Jurkat, Clone E6-1 (cell line): ENCODE results near the gene PTBP3.
"Not testable (repeated sequence)": the region's sequence is repeated elsewhere in the genome, so short reads cannot be mapped to it uniquely, and the experiment has no call there.

ENCODE experiments used
- DNase-seq: peaks from one replicate; pipeline ENCODE4 v3.0.0-alpha.2; 2011; ENCODE audit warnings: low read depth, low spot score
- H3K4me3 ChIP-seq: 2 replicates; pipeline ENCODE4 v1.5.1; 2011; ENCODE audit warnings: mild to moderate bottlenecking, low read length, control low read depth, moderate library complexity

PTBP3 gene

GRCh38 chr9:112283582-112284253 is 49.7 kb downstream of the PTBP3 start:
- DNase-seq: no peak
- no peak overlapping the region for H3K4me3 ChIP-seq

GRCh38 chr9:112282841-112283240 is 50.6 kb downstream of the PTBP3 start:
- not testable (repeated sequence) for DNase-seq, H3K4me3 ChIP-seq

GRCh38 chr9:112280904-112281303 is 52.5 kb downstream of the PTBP3 start:
- DNase-seq: no peak

GRCh38 chr9:112279501-112279900 is 53.9 kb downstream of the PTBP3 start:
- H3K4me3 ChIP-seq: no peak overlapping the region
- DNase-seq: no peak

More at GRCh38 chr9:112280904-112281303, 52.5 kb downstream of the PTBP3 start:
- H3K4me3 ChIP-seq: no peak overlapping the region

- DNase-seq: no peak
- no peak overlapping the region for H3K4me3 ChIP-seq
Measured at GRCh38 chr9:112278152-112278551, 55.3 kb downstream of the PTBP3 start.

GRCh38 chr9:112274600-112274999 is 58.8 kb downstream of the PTBP3 start:
- no peak for DNase-seq

GRCh38 chr9:112273876-112274275 is 59.5 kb downstream of the PTBP3 start:
- no peak for DNase-seq
- no peak overlapping the region for H3K4me3 ChIP-seq

More at GRCh38 chr9:112274600-112274999, 58.8 kb downstream of the PTBP3 start:
- no peak overlapping the region for H3K4me3 ChIP-seq

GRCh38 chr9:112271466-112272098 is 61.8 kb downstream of the PTBP3 start:
- no peak overlapping the region for H3K4me3 ChIP-seq
- no peak for DNase-seq

- no peak for DNase-seq
- no peak overlapping the region for H3K4me3 ChIP-seq
Measured at GRCh38 chr9:112268413-112268812, 65.0 kb downstream of the PTBP3 start.

GRCh38 chr9:112267086-112267485 is 66.3 kb downstream of the PTBP3 start:
- not testable (repeated sequence) for DNase-seq, H3K4me3 ChIP-seq

GRCh38 chr9:112265391-112265790 is 68.0 kb downstream of the PTBP3 start:
- no peak overlapping the region for H3K4me3 ChIP-seq
- DNase-seq: no peak

GRCh38 chr9:112262577-112262976 is 70.8 kb downstream of the PTBP3 start:
- no peak for DNase-seq
- no peak overlapping the region for H3K4me3 ChIP-seq

GRCh38 chr9:112261133-112261532 is 72.3 kb downstream of the PTBP3 start:
- no peak overlapping the region for H3K4me3 ChIP-seq
- DNase-seq: no peak

GRCh38 chr9:112258106-112258505 is 75.3 kb downstream of the PTBP3 start:
- no peak for DNase-seq
- H3K4me3 ChIP-seq: no peak overlapping the region

- no peak for DNase-seq
Measured at GRCh38 chr9:112252194-112252593, 81.2 kb downstream of the PTBP3 start.

GRCh38 chr9:112249277-112249676 is 84.1 kb downstream of the PTBP3 start:
- no peak for DNase-seq
- H3K4me3 ChIP-seq: no peak overlapping the region

More at GRCh38 chr9:112252194-112252593, 81.2 kb downstream of the PTBP3 start:
- H3K4me3 ChIP-seq: no peak overlapping the region

- H3K4me3 ChIP-seq: no peak overlapping the region
- no peak for DNase-seq
Measured at GRCh38 chr9:112248722-112249121, 84.7 kb downstream of the PTBP3 start.

- H3K4me3 ChIP-seq: no peak overlapping the region
- DNase-seq: no peak
Measured at GRCh38 chr9:112247090-112247489, 86.3 kb downstream of the PTBP3 start.

- no peak for DNase-seq
- no peak overlapping the region for H3K4me3 ChIP-seq
Measured at GRCh38 chr9:112245126-112245525, 88.3 kb downstream of the PTBP3 start.

- no peak for DNase-seq
Measured at GRCh38 chr9:112242147-112242804, 91.1 kb downstream of the PTBP3 start.

More at GRCh38 chr9:112242147-112242804, 91.1 kb downstream of the PTBP3 start:
- no peak overlapping the region for H3K4me3 ChIP-seq
